Lower lobe of right lung (tissue), 2 donors: ENCODE data around the gene PARVG. TPM values are rescaled to one million over a fixed set of nuclear protein-coding genes. Genes with fewer than 3 reads are reported as not detected.

Source experiments
- ATAC-seq, 2 donors: fragments of 200-7000 bp; cut with Tn5 transposase; one replicate each; pipeline ENCODE4 v1.9.1; 2020 to 2022; ENCODE audit warnings: mild to moderate bottlenecking in 2 of 2, moderate library complexity in 2 of 2
- DNase-seq: peaks from one replicate; pipeline ENCODE4 v3.0.0-alpha.2; 2020
- H3K27ac ChIP-seq: fragments of 200-600 bp; one replicate; pipeline ENCODE4 v1.8.0; 2022
- H3K27me3 ChIP-seq: fragments of 200-600 bp; one replicate; pipeline ENCODE4 v1.8.0; 2022; ENCODE audit warnings: low read depth
- H3K36me3 ChIP-seq: fragments of 200-600 bp; one replicate; pipeline ENCODE4 v1.8.0; 2022; ENCODE audit warnings: mild to moderate bottlenecking
- H3K4me1 ChIP-seq: fragments of 200-600 bp; one replicate; pipeline ENCODE4 v1.8.0; 2022
- H3K4me3 ChIP-seq: fragments of 200-600 bp; one replicate; pipeline ENCODE4 v1.8.0; 2022; ENCODE audit warnings: mild to moderate bottlenecking
- H3K9me3 ChIP-seq: fragments of 200-600 bp; one replicate; pipeline ENCODE4 v1.8.0; 2022
- CTCF ChIP-seq: fragments of 200-600 bp; IDR thresholded peaks from one replicate; pipeline ENCODE4 v1.8.0; 2022; ENCODE audit warnings: antibody characterized with exemption, mild to moderate bottlenecking
- intact Hi-C: fragments of 100-400 bp; cut with DNase I; formaldehyde crosslinking; loops from one replicate; pipeline ENCODE4 v1.11.0; 2022
- total RNA-seq: library from RNA; stranded (reverse); fragmentation: NEBNext Ultra II Directional; extraction: Animal tissue kit (Norgen Biotek cat#: 25700); gene quantifications from one replicate; pipeline ENCODE4 v1.2.1, GENCODE V29; 2021
- donor health status: DM: no; HTN: yes; CAD: no; lungs with severe emphysema.

Gene PARVG
- total RNA-seq, 1 donor from 2014 or later, result 96.2 TPM

DNA sequence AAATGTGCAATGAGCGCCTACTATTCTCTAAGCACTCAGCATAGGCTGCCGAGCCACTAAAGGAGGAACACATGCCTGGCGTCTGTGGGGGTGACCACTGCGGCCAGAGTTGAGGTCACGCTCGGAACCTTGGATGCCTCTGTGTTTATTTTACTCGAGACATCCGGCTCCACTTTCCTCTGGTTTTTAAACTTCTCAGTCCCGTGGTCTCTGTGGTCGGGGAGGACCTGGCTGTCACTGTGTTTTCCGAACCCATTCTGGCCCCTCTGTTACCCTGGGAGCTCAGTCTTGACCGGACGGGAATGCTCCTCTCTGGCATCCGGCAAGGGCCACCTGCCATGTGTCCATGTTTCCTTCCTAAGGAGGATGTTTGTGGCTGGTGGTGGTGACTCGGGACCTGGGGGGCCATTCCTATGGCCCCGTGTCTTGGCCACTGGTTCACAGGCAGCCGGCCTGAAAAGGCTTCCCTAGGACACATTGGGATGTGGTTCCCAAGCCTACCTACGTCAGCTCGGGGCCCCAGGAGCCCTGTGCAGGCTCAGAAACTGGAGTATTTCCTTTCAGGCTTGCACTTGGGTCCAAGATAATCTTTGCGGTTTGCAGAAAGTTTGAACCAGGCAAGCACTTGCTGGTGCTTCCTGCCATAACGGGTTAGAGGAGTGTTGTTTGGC is 46.7 kb upstream of the PARVG start:
- ATAC-seq (peak in 1 of 2 donors; percentile 18), DNase-seq (peak; percentile 28)
- Histone ChIP-seq H3K36me3 (peaks cover 65% of the 10 kb centered on the region), H3K27me3 (no peaks in the 10 kb centered on the region), H3K9me3 (peaks cover 18% of the 10 kb centered on the region), H3K4me3 (no peak overlapping the region), H3K4me1 (no peaks in the 10 kb centered on the region), H3K27ac (no peak overlapping the region)
- intact Hi-C loops, result no loop called here
- TF ChIP-seq CTCF, result no peak

GRCh38 chr22:44136112-44136511 is 44.6 kb upstream of the PARVG start:
- no peak for DNase-seq

DNA sequence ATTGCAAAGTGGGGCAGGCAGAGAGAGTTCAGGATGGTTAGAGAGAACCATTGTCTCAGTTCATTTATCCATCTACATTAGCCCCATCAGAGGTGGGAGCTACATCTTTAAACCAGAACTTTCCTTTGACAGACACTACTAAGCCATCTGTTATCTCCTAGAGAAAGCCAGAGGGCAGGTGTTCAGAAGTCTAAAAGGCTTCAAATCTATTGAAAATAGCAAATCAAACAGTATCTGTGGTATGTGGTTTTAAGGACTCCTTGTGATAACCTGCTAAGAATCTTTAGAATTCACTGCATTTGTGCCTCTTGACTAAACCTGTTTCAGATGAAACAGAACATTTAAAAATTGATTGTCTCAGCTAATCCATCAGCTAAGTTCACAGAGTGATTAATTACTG is 43.9 kb upstream of the PARVG start:
- no peak overlapping the region for H3K27ac ChIP-seq
- intact Hi-C loops, result no loop called here
- peaks cover 18% of the 10 kb centered on the region for H3K9me3 ChIP-seq
- no peak for TF ChIP-seq CTCF
- no peak overlapping the region for H3K4me3 ChIP-seq
- ATAC-seq, result no peak
- no peak for DNase-seq
- H3K36me3 ChIP-seq, result peaks cover 60% of the 10 kb centered on the region
- H3K4me1 ChIP-seq, result no peaks in the 10 kb centered on the region
- no peaks in the 10 kb centered on the region for H3K27me3 ChIP-seq

More at GRCh38 chr22:44136112-44136511, 44.6 kb upstream of the PARVG start:
- no peak for ATAC-seq
- Histone ChIP-seq H3K27ac (no peak overlapping the region), H3K36me3 (peaks cover 67% of the 10 kb centered on the region), H3K27me3 (no peaks in the 10 kb centered on the region), H3K4me1 (no peaks in the 10 kb centered on the region), H3K4me3 (no peak overlapping the region), H3K9me3 (peaks cover 18% of the 10 kb centered on the region)
- intact Hi-C loops, result no loop called here
- no peak for TF ChIP-seq CTCF

- DNase-seq, result no peak
- intact Hi-C loops, result no loop called here
- H3K4me3 ChIP-seq, result no peak overlapping the region
- peaks cover 18% of the 10 kb centered on the region for H3K9me3 ChIP-seq
- peaks cover 56% of the 10 kb centered on the region for H3K36me3 ChIP-seq
- ATAC-seq, result no peak
- H3K27ac ChIP-seq, result no peak overlapping the region
- no peaks in the 10 kb centered on the region for H3K27me3 ChIP-seq
- H3K4me1 ChIP-seq, result no peaks in the 10 kb centered on the region
- TF ChIP-seq CTCF, result no peak
Observed at GRCh38 chr22:44137415-44137814, 43.3 kb upstream of the PARVG start.

- H3K27me3 ChIP-seq, result no peaks in the 10 kb centered on the region
- intact Hi-C loops, result no loop called here
- no peak overlapping the region for H3K4me3 ChIP-seq
- H3K9me3 ChIP-seq, result peaks cover 18% of the 10 kb centered on the region
- H3K27ac ChIP-seq, result no peak overlapping the region
- TF ChIP-seq CTCF, result no peak
- ATAC-seq (peak in 1 of 2 donors; percentile 51), DNase-seq (no peak)
- H3K4me1 ChIP-seq, result no peaks in the 10 kb centered on the region
- peaks cover 48% of the 10 kb centered on the region for H3K36me3 ChIP-seq
Observed at GRCh38 chr22:44139773-44140172, 41.0 kb upstream of the PARVG start.
